CD1c-positive myeloid dendritic cell (primary cell): ENCODE results near the gene PAQR3.

ENCODE experiments used
- DNase-seq: peaks from one replicate; pipeline ENCODE4 v3.0.0-alpha.2; 2016; ENCODE audit errors: extremely low spot score

PAQR3 gene

DNA sequence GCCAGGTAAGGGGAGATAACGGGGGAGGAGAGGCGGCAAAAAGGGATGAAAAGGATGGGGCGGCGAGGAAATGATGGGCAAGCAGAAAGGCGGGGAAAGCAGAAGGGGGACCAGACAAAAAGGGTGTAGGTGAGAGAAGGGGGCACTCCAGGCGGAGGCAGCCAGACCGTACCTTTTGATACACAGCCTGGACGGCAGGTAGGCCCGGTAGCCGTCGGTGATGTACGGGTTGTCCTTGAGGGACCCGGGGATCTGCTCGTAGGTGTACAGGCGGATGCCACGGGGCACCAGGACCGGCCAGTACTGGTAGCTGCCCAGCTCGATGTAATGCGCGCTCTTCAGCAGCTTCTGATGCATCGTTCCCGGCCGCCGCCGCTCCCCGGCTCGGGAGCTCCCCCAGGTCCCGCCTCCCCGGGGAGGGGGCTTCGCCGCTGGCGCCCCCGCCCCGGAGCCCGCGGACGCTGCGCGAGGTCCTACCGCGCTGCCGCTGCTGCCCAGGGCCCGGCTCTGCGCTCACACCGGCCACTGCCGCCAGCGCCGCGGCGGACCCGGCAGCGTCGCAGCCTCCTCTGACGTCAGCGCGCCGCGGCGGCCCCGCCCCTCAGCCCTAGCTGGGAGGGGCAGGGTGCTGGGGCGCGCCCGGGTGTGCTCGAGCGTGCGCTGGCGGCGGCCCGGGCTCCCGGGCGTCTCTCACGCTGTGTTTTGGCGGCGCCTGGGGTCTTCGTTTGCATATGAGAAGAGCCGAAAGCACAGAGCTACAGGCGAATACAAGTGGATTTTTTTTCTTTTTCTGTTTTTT is at the start of gene PAQR3:
TSS of gene PAQR3 (minus strand) at position 571 of the 799 bp plus-strand sequence. CDS start at position 357, 214 bp downstream.
- DNase-seq, result peak; percentile 93

GRCh38 chr4:78987683-78988082 is 48.4 kb upstream of the PAQR3 start:
- no peak for DNase-seq

GRCh38 chr4:78984593-78984992 is 45.4 kb upstream of the PAQR3 start:
- no peak for DNase-seq

DNA sequence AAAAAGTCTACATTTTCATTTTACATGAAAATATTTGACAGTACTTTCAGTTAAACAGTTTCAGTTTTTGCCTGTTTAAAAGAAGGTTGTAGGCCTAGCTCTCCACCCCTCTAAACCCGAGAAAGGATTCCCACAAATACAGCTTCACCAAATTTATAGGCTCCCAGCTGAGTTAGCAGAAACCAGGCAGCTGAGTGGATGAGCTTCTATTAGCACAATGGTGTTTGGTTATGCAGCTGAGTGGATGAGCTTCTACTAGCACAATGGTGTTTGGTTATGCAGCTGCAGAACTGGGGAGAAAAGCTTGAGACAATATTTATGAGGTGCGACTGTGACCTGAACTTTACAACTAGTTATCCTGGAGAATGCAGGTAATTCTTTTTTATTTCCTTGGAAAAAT is 36.6 kb upstream of the PAQR3 start:
- no peak for DNase-seq

DNA sequence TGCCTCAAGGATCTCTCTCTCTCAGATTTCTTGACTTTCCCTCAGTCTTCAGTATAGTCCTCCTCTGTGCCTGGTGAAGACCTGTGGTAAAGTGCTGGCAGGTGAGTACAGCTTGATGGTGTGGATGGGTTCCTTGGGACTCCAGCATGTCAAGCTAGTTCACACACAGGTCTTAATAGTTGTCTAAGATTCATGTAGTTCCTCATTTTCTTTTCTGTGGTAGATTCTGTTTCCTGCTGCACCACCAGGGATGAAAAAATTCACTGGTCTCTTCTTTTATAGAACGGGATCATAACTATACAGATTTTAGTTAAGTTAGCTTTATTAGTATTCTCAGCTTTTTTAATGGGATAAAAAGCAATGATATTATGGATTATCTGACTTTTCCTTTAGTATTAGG is 32.5 kb upstream of the PAQR3 start:
- DNase-seq, result no peak

- DNase-seq, result no peak
Observed at GRCh38 chr4:78971326-78971725, 32.1 kb upstream of the PAQR3 start.

GRCh38 chr4:78962597-78963115 is 23.4 kb upstream of the PAQR3 start:
- no peak for DNase-seq

DNA sequence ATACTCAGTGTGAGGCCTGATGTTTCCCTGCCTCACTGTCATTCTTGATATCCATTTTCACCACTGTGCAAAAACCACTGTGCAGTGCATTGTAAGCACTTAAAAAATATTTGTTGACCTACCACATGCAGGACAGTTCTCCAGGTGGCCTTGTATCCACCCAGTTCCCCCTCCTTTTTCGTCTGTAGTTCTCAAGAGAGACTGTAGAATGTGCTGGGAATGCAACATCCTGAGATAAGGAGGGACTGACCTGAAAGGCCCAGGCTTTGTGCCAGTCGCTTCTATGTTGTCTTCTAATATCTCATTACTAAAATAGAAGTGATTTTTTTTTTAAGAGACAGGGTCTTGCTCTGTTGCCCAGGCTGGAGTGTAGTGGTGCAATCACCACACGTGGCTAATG is 21.7 kb upstream of the PAQR3 start:
- no peak for DNase-seq

DNA sequence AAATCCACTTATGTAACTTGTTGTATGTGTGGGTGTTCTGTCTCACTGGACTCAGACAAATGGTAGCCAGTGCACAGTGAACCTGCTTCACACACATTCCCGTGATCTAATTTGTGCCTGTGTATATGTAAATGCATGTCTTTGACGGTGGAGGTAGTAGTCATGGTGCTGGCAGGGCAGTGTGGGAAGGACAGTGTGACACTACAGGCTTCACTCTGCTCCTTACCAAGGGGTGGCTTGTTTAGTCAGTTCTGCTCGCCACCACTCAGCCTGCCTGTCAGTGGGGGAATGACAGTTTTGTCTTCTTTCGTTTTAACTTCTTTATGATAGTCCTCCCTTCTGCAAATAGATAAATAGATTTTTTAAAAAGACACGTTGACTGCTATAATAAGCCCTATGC is 17.7 kb upstream of the PAQR3 start:
- no peak for DNase-seq

DNA sequence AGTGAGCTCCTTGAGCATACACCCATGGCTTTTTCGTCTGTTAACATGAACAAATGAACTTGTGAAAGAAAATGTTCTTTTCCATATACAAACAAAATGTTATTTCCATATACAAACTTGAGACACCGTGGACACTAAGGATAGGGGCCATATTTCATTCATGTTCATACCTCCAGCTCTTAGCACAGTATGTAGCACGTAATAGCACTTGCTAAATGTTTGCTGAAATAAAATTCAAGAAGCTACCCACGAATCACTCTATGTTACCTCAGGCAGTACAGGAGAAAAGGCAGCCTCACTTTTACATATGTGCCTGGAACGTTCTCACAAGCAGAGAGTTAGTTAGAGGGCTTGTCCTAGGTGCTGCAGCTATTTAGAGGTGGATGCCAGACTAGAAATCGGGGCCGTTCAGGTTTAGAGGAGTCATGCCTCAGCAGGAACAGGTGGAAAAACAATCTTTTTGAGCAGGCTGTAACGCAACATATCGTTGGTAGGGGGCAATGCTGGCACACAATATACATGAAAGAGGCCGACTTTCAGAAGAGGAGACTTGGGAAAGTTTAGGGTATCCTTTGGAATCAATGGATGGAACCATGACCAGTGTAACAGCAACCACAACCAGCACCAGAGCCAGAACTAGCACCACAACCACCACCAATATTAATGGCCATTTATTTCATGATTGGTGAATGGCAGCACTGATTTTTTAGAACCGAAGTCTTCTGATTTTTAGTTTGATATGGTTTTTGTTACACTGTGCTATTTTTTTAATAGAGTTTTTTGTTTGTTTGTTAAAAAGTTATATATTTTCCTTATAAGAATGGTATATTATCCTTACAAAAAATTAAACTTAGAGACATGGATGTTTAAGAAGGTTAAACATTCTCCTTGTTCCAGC is 14.8 kb upstream of the PAQR3 start:
- DNase-seq, result no peak

DNA sequence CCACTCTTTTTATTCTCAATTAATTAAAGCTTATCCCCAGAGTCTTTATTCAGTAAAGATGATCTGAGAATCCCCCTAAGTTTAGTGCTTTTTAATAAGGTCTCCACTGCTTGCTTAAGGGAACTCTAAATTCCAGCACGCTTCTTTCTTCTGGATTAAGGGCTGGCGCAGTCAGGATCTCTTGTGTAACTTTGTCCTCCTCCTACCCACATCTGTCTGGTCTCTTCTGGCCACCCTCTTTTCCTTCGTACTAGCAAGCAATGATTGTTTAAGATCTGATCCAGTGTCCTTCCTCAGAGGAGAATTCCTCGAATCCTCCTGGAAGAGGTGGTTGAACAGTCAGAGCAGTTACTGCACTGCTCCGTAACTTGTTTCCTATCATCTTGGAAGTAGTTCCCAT is 14.0 kb upstream of the PAQR3 start:
- DNase-seq, result no peak

GRCh38 chr4:78951862-78952472 is 12.7 kb upstream of the PAQR3 start:
- peak; percentile 63 for DNase-seq

DNA sequence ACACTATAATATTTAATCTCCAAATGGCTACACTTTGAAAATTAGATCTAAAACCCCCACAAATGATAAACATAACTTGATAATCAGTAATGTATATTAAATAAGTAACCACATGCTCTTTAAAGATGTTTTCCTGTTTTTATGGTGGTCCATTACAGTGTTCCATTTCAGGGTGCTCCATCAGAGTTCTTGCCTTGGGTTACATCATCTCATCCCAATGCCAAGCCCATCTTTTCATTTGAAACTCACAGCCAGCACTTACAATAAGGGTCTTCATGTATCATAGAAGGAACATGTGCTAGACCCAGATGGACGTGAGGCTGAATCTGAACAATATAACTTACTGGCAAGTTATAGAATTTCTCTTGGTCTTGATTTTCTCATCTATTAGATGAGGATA is 10.5 kb upstream of the PAQR3 start:
- DNase-seq, result no peak

DNA sequence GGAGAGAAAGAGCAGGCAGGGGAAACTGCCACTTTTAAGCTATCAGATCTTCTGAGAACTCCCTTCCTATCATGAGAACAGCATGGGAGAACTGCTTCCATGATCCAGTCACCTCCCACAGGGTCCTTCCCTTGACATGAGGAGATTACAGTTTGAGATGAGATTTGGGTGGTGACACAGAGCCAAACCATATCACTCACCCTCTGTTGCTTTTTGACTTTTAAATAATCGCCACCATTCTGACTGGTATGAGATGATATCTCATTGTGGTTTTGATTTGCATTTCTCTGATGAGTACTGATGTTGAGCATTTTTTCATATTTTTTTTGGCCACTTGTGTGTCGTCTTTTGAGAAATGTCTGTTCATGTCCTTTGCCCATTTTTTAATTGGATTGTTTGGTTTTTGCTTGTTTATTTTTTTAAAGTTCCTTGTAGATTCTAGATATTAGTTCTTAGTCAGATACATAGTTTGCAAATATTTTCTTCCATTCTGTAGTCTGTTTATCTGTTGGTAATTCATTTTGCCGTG is 6.5 kb upstream of the PAQR3 start:
- no peak for DNase-seq

GRCh38 chr4:78944381-78944780 is 5.1 kb upstream of the PAQR3 start:
- no peak for DNase-seq

DNA sequence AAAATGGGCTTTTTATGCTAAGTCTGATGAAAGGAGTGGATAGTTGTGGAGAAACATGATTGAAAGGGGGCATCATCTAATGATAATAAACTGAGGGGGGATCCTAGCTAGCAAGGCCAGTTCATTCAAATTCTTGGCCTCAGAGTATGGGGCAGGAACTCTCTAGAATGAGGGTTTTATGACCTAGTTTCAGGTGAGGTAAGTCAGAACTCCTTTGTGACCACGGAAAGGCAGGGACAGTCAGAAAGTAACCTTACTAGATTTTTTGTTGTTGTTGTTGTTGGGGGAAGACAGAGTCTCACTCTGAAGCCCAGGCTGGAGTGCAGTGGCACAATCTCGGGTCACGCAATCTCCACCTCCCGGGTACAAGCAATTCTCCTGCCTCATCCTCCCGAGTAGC is 1.5 kb upstream of the PAQR3 start:
- DNase-seq, result no peak

- no peak for DNase-seq
Observed at GRCh38 chr4:78939667-78940008, 400 bp upstream of the PAQR3 start.

DNA sequence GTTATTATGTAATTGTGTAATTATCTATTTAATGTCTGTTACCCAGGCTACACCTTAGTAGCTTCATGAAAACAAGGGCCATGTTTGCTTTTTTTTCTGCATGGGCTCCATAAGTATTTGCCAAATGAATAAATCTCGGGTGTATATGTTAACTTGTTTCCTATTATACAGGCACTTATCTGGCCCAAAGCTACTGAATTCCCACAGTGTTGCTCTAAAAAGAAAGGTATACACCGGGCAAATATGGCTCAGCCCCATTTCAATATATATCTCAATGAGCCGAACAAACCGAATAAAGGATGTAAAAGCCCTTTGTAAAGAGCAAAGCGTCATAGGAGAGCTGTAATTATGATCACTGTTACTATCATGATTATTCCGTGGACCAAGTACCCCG is 767 bp downstream of the PAQR3 start:
- DNase-seq, result no peak

GRCh38 chr4:78937837-78938236 is 1.4 kb downstream of the PAQR3 start:
- DNase-seq, result no peak

GRCh38 chr4:78936989-78937388 is 2.2 kb downstream of the PAQR3 start:
- no peak for DNase-seq

GRCh38 chr4:78930016-78930629 is 9.1 kb downstream of the PAQR3 start:
- DNase-seq, result no peak

DNA sequence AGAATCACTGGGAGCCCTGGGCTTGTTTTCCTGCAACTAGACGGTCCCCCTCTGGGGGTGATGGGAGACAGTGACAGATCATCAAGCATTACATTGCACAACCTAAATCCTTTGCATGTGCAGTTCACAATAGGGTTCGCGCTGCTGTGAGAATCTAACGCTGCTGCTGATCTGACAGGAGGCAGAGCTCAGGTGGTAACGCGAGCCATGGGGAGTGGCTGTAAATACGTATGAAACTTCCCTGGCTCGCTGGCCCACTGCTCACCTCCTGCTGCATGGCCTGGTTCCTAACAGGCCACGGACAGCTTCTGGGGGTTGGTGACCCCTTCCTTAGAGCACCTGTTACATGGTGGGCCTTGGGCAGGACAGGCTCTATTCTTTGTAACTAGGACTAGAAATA is 10.4 kb downstream of the PAQR3 start:
- DNase-seq, result no peak
